A673 (cell line): ENCODE results near the gene CACNA1G. TPM values are rescaled to one million over a fixed set of nuclear protein-coding genes. Genes with fewer than 3 reads are reported as not detected.

Experiments used
- BruUV-seq: library from RNA; stranded (reverse); fragments of 400-500 nt; replicated peaks from 2 replicates; lab custom pipeline; 2021; lab: Mats Ljungman, UMichigan
- CTCF ChIA-PET: fragments of 300-600 bp; sonication (Branson Sonifier 250); formaldehyde crosslinking; loops from one replicate; lab custom pipeline; 2022; ENCODE audit warnings: antibody characterized with exemption; lab: Charles Lee
- POLR2A ChIA-PET: fragments of 300-600 bp; sonication (Branson Sonifier 250); formaldehyde crosslinking; loops from one replicate; lab custom pipeline; 2022; ENCODE audit warnings: antibody characterized with exemption; ENCODE audit not compliant: low non-redundant PET; lab: Charles Lee
- DNase-seq: peaks from one replicate; pipeline ENCODE4 v3.0.0-alpha.2; 2015; ENCODE audit warnings: low spot score
- H3K27ac ChIP-seq: fragments of 200-600 bp; sonication (generic); 2 replicates; pipeline ENCODE4 v1.5.1; 2016; ENCODE audit warnings: mixed run types, low read depth, mild to moderate bottlenecking, mixed read lengths, antibody characterized with exemption, low read length; ENCODE audit not compliant: poor library complexity, severe bottlenecking
- H3K27me3 ChIP-seq: fragments of 200-600 bp; sonication (generic); replicated peaks from 2 replicates; pipeline ENCODE4 v1.6.1; 2017; ENCODE audit warnings: mixed run types, low read depth, mild to moderate bottlenecking, mixed read lengths, antibody characterized with exemption, low read length; ENCODE audit not compliant: insufficient read depth, poor library complexity
- H3K36me3 ChIP-seq: fragments of 200-600 bp; sonication (generic); 2 replicates; pipeline ENCODE4 v1.6.1; 2016; ENCODE audit warnings: mixed run types, mild to moderate bottlenecking, mixed read lengths, antibody characterized with exemption, low read length; ENCODE audit not compliant: insufficient read depth, poor library complexity, severe bottlenecking
- H3K4me1 ChIP-seq: fragments of 200-600 bp; sonication (generic); 2 replicates; pipeline ENCODE4 v1.6.1; 2017; ENCODE audit warnings: mixed run types, mild to moderate bottlenecking, mixed read lengths, antibody characterized with exemption, low read length; ENCODE audit not compliant: insufficient read depth, poor library complexity, severe bottlenecking
- H3K4me3 ChIP-seq: fragments of 200-600 bp; sonication (generic); 2 replicates; pipeline ENCODE4 v1.5.1; 2016; ENCODE audit warnings: low read depth, mixed run types, mild to moderate bottlenecking, mixed read lengths, low read length; ENCODE audit not compliant: poor library complexity, severe bottlenecking
- H3K9me3 ChIP-seq: fragments of 200-600 bp; sonication (generic); 2 replicates; pipeline ENCODE4 v1.6.1; 2016; ENCODE audit warnings: mixed run types, low read depth, mild to moderate bottlenecking, mixed read lengths, antibody characterized with exemption, low read length; ENCODE audit not compliant: poor library complexity, severe bottlenecking
- CTCF ChIP-seq: fragments of 300-800, 200-600 bp; sonication (generic); conservative IDR thresholded peaks from 2 replicates; pipeline ENCODE4 v1.5.1; 2017; ENCODE audit warnings: low read depth, mild to moderate bottlenecking, antibody characterized with exemption, low read length, moderate library complexity, mixed read lengths
- EZH2 ChIP-seq: fragments of 200-600 bp; sonication (generic); IDR thresholded peaks from 2 replicates; pipeline ENCODE4 v1.6.1; 2017; ENCODE audit warnings: borderline replicate concordance, low read depth, mild to moderate bottlenecking, mixed read lengths, antibody characterized with exemption, low read length; ENCODE audit not compliant: poor library complexity, severe bottlenecking
- intact Hi-C: fragments of 100-400 bp; cut with micrococcal nuclease; formaldehyde crosslinking; loops from one replicate; pipeline ENCODE4 v1.10.0; 2022; ENCODE audit not compliant: unreplicated experiment
- total RNA-seq: library from RNA; stranded (reverse); gene quantifications from 2 replicates; pipeline ENCODE4 v1.2.3, GENCODE V29; 2021

Gene CACNA1G
- total RNA-seq, 1 experiment from 2014 or later, result 7.1 TPM

- no peak for TF ChIP-seq EZH2
- TF ChIP-seq CTCF, result no peak
- Histone ChIP-seq H3K9me3 (no peaks in the 10 kb centered on the region), H3K4me3 (no peak overlapping the region), H3K4me1 (peaks cover 5% of the 10 kb centered on the region), H3K27ac (no peak overlapping the region), H3K36me3 (no peaks in the 10 kb centered on the region), H3K27me3 (no peaks in the 10 kb centered on the region)
- BruUV-seq, result no TSS peak
- DNase-seq, result no peak
- intact Hi-C loops, result loop anchor here (1.0 to 2.0 kb wide), 2 partner anchors 75 to 143 kb away; no protein-coding TSS in a partner anchor
- ChIA-PET POLR2A (no interaction called here), CTCF (interaction anchor here (0.5 to 1.4 kb wide), 6 partner anchors 46 to 144 kb away, joined by 3 to 20 read pairs (median 4); no protein-coding TSS in a partner anchor)
Observed at GRCh38 chr17:50551433-50551815, 9.1 kb upstream of the CACNA1G start.

GRCh38 chr17:50551884-50552283 is 8.6 kb upstream of the CACNA1G start:
- no TSS peak for BruUV-seq
- ChIA-PET CTCF (no interaction called here), POLR2A (no interaction called here)
- Histone ChIP-seq H3K4me3 (no peak overlapping the region), H3K27me3 (no peaks in the 10 kb centered on the region), H3K36me3 (no peaks in the 10 kb centered on the region), H3K27ac (no peak overlapping the region), H3K4me1 (peaks cover 5% of the 10 kb centered on the region), H3K9me3 (no peaks in the 10 kb centered on the region)
- intact Hi-C loops, result loop anchor here (1.0 to 2.0 kb wide), 2 partner anchors 74 to 143 kb away; no protein-coding TSS in a partner anchor
- no peak for DNase-seq
- TF ChIP-seq CTCF (no peak), EZH2 (no peak)

DNA sequence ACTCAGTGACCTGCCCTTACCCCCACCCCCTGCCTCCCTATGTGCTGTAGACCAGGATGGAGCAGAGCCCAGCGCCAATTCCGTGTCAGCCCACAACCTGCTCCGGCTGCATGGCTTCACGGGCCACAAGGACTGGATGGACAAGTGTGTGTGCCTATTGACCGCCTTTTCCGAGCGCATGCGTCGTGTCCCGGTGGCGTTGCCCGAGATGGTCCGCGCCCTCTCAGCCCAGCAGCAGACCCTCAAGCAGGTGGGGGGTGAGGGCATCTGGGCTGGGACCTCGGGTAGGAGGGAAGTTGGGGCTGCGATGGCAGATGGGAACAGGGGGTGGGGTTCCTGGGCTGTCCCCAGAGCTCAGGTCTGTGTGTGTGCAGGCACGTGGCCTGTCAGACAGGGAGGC is 6.3 kb upstream of the CACNA1G start:
- Histone ChIP-seq H3K4me1 (peaks cover 7% of the 10 kb centered on the region), H3K4me3 (no peak overlapping the region), H3K27me3 (no peaks in the 10 kb centered on the region), H3K9me3 (no peaks in the 10 kb centered on the region), H3K36me3 (no peaks in the 10 kb centered on the region), H3K27ac (no peak overlapping the region)
- TF ChIP-seq EZH2 (no peak), CTCF (no peak)
- ChIA-PET POLR2A (no interaction called here), CTCF (no interaction called here)
- no peak for DNase-seq
- BruUV-seq, result no TSS peak
- intact Hi-C loops, result no loop called here
